IPS-20b (cell line): Measurements from ENCODE around the gene MAP4K5.

Experiments
- H3K27ac ChIP-seq: one replicate; pipeline ENCODE4 v1.5.1; 2013; ENCODE audit warnings: low read length
- H3K27me3 ChIP-seq: 2 replicates; pipeline ENCODE4 v1.6.1; 2013; ENCODE audit warnings: mild to moderate bottlenecking, low read length, inconsistent platforms; ENCODE audit not compliant: insufficient read depth
- H3K36me3 ChIP-seq: 2 replicates; pipeline ENCODE4 v1.6.1; 2013; ENCODE audit warnings: low read depth, mild to moderate bottlenecking, inconsistent platforms, low read length, moderate library complexity; ENCODE audit not compliant: insufficient read depth
- H3K4me1 ChIP-seq: 2 replicates; pipeline ENCODE4 v1.6.1; 2013; ENCODE audit warnings: mild to moderate bottlenecking, control low read depth, inconsistent platforms, low read length, moderate library complexity; ENCODE audit not compliant: insufficient read depth
- H3K4me3 ChIP-seq: 2 replicates; pipeline ENCODE4 v1.5.1; 2013; ENCODE audit warnings: mild to moderate bottlenecking, low read length, inconsistent platforms
- H3K9ac ChIP-seq: 2 replicates; pipeline ENCODE4 v1.6.1; 2013; ENCODE audit warnings: low read depth, mild to moderate bottlenecking, inconsistent platforms, low read length, moderate library complexity
- H3K9me3 ChIP-seq: 2 replicates; pipeline ENCODE4 v1.6.1; 2013; ENCODE audit warnings: mild to moderate bottlenecking, low read depth, low read length, inconsistent platforms; ENCODE audit not compliant: insufficient read depth

MAP4K5 gene

DNA sequence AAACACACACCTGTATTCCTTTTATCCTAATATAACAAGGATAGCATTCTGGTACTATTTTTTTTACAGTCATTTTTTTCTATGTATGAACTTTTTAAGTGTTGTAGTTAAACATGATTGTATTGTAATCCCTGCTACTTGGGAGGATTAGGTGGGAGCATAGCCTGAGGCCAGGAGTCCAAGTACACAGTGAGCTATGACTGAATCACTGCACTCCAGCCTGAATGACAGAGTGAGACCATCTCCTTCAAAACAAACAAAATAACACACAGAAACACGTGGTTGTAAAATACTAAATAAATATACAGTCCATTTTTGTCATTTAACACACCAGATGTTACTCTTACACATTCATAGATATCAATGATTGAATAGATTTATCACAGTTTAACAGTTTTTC is 56.9 kb downstream of the MAP4K5 start:
- H3K36me3 ChIP-seq = peaks cover 50% of the 10 kb centered on the region
- no peaks in the 10 kb centered on the region for H3K27me3 ChIP-seq
- H3K27ac ChIP-seq = no peak overlapping the region
- H3K4me1 ChIP-seq = no peaks in the 10 kb centered on the region
- peaks cover 11% of the 10 kb centered on the region; the same call in 1 of the 2 replicates for H3K9me3 ChIP-seq
- H3K4me3 ChIP-seq = no peak overlapping the region
- no peak overlapping the region for H3K9ac ChIP-seq

DNA sequence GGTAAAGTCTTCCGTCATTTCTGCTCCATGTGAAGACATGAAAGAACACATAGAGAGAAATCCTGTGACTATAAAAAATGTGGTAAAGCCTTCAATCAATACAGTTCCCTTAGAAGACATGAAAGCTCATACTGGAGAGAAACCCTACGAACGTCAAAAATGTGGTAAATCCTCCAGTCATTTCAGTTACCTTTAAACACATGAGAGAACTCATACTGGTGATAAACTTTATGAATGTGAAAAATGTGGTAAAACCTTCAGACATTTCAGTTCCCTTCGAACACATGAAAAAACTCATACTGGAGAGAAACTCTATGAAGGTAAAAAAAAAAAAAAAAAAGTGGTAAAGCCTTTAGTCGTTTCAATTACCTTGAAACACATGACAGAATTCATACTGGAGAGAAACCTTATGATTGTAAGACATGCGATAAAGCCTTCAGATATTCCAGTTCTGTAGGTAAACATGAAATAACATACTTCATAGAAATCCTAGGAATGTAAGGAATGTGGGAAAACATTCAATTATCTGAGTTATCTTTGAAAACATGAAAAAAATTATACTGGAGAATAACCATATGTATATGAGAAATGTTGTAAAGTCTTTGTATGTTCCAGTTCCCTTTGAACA is 60.4 kb downstream of the MAP4K5 start:
- Histone ChIP-seq H3K27me3 (no peaks in the 10 kb centered on the region), H3K27ac (no peak overlapping the region), H3K9ac (no peak overlapping the region), H3K4me3 (no peak overlapping the region), H3K36me3 (peaks cover 72% of the 10 kb centered on the region), H3K9me3 (peaks cover 11% of the 10 kb centered on the region; the same call in 1 of the 2 replicates), H3K4me1 (no peaks in the 10 kb centered on the region)

DNA sequence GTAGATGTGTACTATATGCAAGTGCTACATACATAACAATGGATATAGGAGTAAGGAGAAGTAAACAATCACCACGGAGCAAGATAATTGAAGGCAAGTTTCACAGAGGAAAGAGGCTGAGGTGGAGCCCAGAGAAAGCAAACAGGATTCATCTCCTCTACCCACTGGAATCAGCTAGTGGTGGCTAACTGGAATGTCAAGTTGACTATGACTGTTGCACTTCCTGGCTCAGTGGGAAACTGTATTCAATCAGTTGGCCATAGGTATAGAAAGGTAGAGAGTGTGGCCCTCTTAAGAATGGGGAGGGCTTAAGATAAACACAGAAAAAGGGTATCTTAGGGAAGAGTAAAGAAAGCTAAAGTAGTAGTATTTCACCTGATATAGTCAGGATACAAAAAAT is 62.4 kb downstream of the MAP4K5 start:
- no peak overlapping the region for H3K4me3 ChIP-seq
- H3K9me3 ChIP-seq = peaks cover 11% of the 10 kb centered on the region; the same call in 1 of the 2 replicates
- H3K4me1 ChIP-seq = no peaks in the 10 kb centered on the region
- no peak overlapping the region for H3K9ac ChIP-seq
- no peak overlapping the region for H3K27ac ChIP-seq
- H3K36me3 ChIP-seq = peaks cover 74% of the 10 kb centered on the region
- no peaks in the 10 kb centered on the region for H3K27me3 ChIP-seq

DNA sequence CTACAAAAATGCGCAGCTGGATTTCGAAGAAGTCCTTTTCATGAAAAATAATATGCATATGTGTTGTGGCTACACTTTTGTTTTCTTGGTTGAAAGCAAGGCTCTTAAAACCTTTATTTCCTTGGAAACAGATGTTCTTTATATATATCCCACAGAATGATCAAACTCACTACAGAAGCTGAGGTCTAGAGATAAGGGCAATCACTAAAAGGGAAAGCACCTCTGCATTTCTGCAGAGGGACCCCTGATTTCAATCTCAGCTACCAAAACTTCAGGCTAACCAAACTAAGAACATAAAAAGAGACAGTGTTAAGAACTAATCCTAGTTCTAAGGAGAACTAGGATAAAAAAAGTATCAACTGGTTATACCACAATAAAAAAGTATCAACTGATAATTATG is 70.3 kb downstream of the MAP4K5 start:
- H3K4me1 ChIP-seq = no peaks in the 10 kb centered on the region
- peaks cover 44% of the 10 kb centered on the region for H3K36me3 ChIP-seq
- no peak overlapping the region for H3K27ac ChIP-seq
- no peak overlapping the region for H3K9ac ChIP-seq
- H3K4me3 ChIP-seq = no peak overlapping the region
- no peaks in the 10 kb centered on the region for H3K27me3 ChIP-seq
- H3K9me3 ChIP-seq = no peaks in the 10 kb centered on the region

DNA sequence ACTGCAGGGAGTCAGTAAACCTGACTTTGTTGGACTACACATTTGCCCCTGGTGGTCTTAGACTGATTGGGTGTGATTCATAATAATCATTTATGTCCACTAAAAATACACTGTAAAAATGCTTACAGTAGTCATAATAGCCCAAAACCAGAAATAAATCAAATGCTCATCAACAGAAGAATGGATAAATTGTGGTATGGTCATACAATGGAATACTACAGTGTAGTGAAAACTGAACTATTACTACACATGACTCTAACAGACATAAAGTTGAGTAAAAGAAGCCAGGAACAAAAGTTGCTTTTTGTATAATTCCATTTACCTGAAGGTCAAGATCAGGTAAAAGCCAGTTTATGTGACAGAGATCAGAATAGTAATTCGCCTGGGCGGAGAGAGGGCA is 78.5 kb downstream of the MAP4K5 start:
- Histone ChIP-seq H3K4me3 (no peak overlapping the region), H3K9ac (no peak overlapping the region), H3K4me1 (0 out of 2 replicates have a peak, but pooled peaks cover 1% of the 10 kb centered on the region), H3K27me3 (no peaks in the 10 kb centered on the region), H3K36me3 (peaks cover 70% of the 10 kb centered on the region), H3K27ac (no peak overlapping the region), H3K9me3 (peaks cover 3% of the 10 kb centered on the region; the same call in 1 of the 2 replicates)

DNA sequence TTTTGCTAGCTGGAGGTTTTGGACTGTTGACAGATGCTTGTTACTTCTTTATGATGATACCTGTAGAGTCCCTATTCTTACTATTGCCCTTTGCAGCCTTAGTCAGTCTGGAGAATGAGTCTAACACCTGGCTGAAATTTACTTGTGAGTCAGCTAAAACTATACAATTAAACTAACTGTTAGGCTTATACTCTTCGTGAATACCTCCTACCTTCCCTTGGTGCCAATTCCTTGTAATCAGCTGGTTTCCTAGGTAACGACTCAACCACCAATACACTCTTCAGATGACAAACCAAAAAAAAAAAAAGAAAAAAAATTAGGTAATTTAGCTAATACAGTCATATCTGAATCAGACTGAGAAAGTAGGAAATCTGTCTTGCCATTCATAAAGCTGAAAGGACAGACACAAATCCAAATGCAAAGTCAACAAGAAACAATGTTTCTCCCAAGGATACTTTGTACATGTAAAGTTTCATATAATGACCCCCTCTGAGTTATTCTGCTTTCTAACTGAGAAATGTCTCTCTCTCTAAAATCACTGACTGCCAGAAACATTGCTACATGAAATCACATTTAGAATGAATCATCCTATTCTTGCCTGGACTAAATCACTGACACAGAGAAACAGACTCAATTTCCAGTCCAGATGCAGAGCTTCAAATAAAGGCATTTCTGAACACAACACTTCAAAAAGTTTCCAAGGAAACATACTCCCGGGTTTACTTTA is 79.2 kb downstream of the MAP4K5 start:
- Histone ChIP-seq H3K27me3 (no peaks in the 10 kb centered on the region), H3K9ac (no peak overlapping the region), H3K36me3 (peaks cover 73% of the 10 kb centered on the region), H3K9me3 (peaks cover 3% of the 10 kb centered on the region; the same call in 1 of the 2 replicates), H3K4me3 (no peak overlapping the region), H3K4me1 (0 out of 2 replicates have a peak, but pooled peaks cover 3% of the 10 kb centered on the region), H3K27ac (no peak overlapping the region)

DNA sequence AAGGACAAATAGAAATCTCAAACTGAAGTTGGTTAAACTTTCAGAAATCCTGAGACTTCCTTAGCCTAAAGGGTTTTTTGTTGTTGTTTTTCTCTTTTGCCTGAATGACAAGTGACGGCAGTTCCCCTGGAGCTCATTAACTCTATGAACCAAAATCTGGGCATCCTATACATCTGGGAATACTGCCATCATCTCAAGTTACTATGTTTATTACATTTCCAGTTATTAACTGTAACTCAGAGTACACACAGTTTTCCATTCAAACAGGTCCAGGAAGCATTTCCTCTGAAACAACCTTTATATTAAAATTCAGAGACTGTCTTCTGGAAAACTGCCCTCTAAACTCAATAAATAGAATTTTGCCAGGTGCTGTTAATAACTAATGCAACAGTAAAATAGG is 80.1 kb downstream of the MAP4K5 start:
- H3K9me3 ChIP-seq = peaks cover 3% of the 10 kb centered on the region; the same call in 1 of the 2 replicates
- H3K27ac ChIP-seq = no peak overlapping the region
- H3K36me3 ChIP-seq = peaks cover 78% of the 10 kb centered on the region
- 0 out of 2 replicates have a peak, but pooled peaks cover 3% of the 10 kb centered on the region for H3K4me1 ChIP-seq
- no peaks in the 10 kb centered on the region for H3K27me3 ChIP-seq
- no peak overlapping the region for H3K4me3 ChIP-seq
- no peak overlapping the region for H3K9ac ChIP-seq

DNA sequence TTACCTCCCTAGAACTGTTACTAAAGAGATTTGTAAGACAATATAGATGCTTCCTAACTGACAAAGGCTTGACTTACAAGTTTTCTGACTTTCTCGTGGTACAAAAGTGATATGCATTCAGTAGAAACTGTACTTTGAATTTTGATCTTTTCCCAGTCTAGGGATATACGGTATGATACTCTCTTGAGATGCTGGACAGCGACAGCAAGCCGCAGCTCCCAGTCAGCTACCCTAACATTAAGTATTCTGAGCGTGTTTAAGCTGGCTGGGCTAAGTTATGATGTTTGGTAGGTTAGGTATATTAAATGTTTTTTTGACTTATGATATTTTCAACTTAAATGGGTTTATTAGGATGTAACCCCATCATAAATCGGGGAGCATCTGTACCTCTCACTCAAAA is 80.5 kb downstream of the MAP4K5 start:
- Histone ChIP-seq H3K27ac (no peak overlapping the region), H3K36me3 (peaks cover 79% of the 10 kb centered on the region), H3K4me1 (0 out of 2 replicates have a peak, but pooled peaks cover 3% of the 10 kb centered on the region), H3K27me3 (no peaks in the 10 kb centered on the region), H3K4me3 (no peak overlapping the region), H3K9me3 (peaks cover 3% of the 10 kb centered on the region; the same call in 1 of the 2 replicates), H3K9ac (no peak overlapping the region)

DNA sequence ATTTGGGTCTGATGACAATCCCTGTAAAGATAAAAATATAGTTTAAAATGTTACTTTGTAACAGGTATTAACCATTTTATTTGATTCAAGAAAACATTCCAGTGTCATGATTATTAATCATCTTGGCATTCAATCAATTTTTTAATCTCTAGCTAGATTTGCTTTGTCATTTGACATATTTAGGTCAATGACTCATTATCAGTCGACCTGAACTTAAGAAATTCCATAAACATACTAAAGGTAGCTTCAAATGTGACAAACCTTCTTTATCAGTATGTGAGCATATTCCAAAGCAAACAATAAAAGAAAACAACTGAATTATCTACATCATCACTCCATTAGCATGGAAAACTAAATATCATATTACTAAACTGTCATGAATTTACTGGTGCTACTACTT is 84.9 kb downstream of the MAP4K5 start:
- Histone ChIP-seq H3K9ac (no peak overlapping the region), H3K27me3 (no peaks in the 10 kb centered on the region), H3K4me3 (no peak overlapping the region), H3K4me1 (0 out of 2 replicates have a peak, but pooled peaks cover 3% of the 10 kb centered on the region), H3K27ac (no peak overlapping the region), H3K9me3 (peaks cover 3% of the 10 kb centered on the region; the same call in 1 of the 2 replicates), H3K36me3 (peaks cover 79% of the 10 kb centered on the region)

DNA sequence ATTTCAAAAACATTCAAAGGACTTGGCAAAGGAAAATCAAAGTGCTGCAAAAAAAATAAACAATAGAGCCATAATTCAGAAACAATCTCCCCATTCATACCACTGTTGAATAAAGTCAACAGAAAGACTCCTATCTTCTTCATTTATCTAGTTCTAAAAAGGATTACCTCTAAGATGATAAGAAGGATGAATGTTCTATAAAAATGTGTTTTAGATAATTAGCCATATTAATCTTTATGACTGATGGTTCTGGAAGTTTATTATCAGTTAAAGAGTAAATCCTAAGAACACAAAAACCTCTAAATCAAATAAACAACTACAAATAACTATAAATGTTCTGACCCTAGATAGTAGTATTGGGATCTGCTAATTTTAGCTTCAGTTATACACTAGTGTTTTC is 97.8 kb downstream of the MAP4K5 start:
- Histone ChIP-seq H3K9me3 (peaks cover 17% of the 10 kb centered on the region), H3K27me3 (no peaks in the 10 kb centered on the region), H3K9ac (no peak overlapping the region), H3K4me1 (no peaks in the 10 kb centered on the region), H3K4me3 (no peak overlapping the region), H3K27ac (no peak overlapping the region), H3K36me3 (peaks cover 73% of the 10 kb centered on the region)

DNA sequence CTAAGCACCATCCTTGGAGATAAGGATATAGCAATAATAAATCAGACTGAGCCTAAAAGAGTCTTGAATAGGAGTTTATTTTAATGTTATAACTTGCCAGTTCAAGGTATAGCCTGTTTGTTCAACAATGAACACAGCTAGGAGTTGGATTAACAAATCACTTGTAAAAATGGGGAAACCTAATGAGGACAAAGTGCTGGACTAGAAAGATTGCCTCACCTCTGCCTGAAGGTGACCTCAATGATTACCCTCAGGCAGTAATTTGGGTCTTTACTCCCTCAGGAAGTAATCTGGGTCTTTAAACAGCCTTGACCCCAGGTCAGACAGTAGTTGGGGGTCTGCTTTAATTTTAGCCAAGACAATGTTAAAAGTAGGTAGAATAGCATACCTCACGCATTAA is 100.2 kb downstream of the MAP4K5 start:
- Histone ChIP-seq H3K27ac (no peak overlapping the region), H3K36me3 (peaks cover 64% of the 10 kb centered on the region), H3K9ac (no peak overlapping the region), H3K27me3 (no peaks in the 10 kb centered on the region), H3K4me3 (no peak overlapping the region), H3K4me1 (no peaks in the 10 kb centered on the region), H3K9me3 (peaks cover 10% of the 10 kb centered on the region; the same call in 1 of the 2 replicates)

DNA sequence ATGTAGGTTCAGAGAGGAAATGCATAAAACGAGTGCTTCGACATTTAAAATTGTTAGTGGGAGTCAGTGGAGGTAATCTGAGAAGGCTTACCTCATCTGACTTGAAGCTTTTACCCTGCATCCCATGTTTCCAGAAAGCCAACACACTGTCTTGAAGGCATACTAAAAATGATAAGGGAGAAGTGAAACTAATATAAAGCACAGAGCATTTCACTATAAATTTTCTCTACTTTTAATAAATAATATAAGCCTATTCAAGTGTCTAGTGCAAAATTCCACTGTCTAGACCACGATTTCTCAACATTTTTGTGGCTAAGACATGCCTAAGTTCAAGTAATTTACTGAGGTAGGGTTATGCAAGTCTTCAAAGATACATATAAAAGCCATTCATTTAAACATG is 106.6 kb downstream of the MAP4K5 start:
- no peak overlapping the region for H3K9ac ChIP-seq
- H3K27me3 ChIP-seq = no peaks in the 10 kb centered on the region
- H3K27ac ChIP-seq = no peak overlapping the region
- peaks cover 48% of the 10 kb centered on the region for H3K36me3 ChIP-seq
- H3K4me1 ChIP-seq = no peaks in the 10 kb centered on the region
- no peak overlapping the region for H3K4me3 ChIP-seq
- H3K9me3 ChIP-seq = no peaks in the 10 kb centered on the region
